ENCODE measurements around the gene PTPRE.

GRCh38 chr10:128046156-128046952 is 139.5 kb downstream of the PTPRE start:
- TF ChIP-seq MXI1 (conservative IDR thresholded peaks at IDR 0.05; ENCODE audit: poor library complexity, severe bottlenecking) (no peak), EP300 (conservative IDR thresholded peaks at IDR 0.05; ENCODE audit: poor library complexity, severe bottlenecking) (no peak), CTCF (IDR thresholded peaks at IDR 0.05; ENCODE audit: poor library complexity, severe bottlenecking) (no peak), RAD21 (conservative IDR thresholded peaks at IDR 0.05) (no peak), TAF1 (IDR thresholded peaks at IDR 0.05; ENCODE audit: low read depth) (no peak), POLR2AphosphoS5 (IDR thresholded peaks at IDR 0.05) (no peak), REST (IDR thresholded peaks at IDR 0.05; ENCODE audit: borderline replicate concordance) (no peak), EZH2 (IDR thresholded peaks at IDR 0.05; ENCODE audit: borderline replicate concordance, insufficient read depth, low read length, poor library complexity, severe bottlenecking) (no peak), SMC3 (conservative IDR thresholded peaks at IDR 0.05; ENCODE audit: poor library complexity) (no peak)

All from neural cell (in vitro differentiated cells).